COLO829 (cell line): ENCODE results near the gene GARRE1.

Experiments
- DNase-seq: peaks from one replicate; pipeline ENCODE4 v3.0.0; 2012; ENCODE audit warnings: low spot score

Gene GARRE1

DNA sequence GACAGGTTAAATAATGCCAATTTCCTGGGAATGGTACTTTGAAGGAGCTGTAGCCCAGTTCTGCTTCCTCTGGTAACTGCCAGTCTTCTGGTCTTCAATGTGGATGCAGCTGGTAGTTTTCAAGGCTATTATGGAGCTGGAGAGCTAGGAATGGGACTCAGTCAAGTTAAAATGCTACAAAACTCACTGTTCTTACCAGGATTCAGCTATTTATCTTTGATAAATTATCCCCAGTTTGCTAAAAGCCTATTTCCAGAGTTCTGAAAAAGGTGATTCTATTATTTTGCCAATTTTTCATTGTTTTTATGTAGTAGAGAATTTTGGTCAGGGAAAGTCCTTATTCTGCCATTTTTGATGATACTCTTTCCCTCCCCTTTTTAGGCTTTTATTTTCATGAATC, 40.7 kb downstream of the GARRE1 start:
- no peak for DNase-seq

DNA sequence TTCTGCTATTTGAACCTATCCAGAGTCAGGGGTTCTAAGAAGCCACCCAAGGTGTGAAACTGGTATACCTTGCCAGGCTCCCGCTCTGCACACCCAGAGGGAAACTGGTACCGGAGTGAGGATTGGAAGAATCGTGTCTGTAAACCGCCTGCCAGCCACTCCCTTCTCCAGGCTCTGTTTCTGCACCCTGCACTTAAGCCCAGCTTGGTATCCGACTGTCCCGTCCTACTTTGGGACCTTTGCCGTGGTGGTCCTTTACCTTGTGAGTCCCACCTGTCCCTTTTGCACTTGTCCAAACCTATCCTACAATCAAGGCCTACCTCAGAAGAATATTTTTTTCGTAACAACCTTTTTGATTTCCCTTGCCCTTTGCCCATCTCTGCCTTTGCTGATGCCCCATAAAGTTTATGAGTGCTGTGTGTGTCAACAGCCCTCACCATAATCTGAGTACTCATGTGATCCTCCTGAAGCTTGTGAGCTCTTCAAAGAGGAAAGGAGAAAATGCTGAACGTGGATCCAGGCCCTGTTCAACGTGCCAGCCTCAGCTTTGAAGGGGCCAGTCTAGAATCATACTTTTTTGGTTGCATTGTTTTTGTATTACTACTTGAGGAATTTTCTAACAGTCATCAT, 44.7 kb downstream of the GARRE1 start:
- no peak for DNase-seq

- no peak for DNase-seq
Measured at GRCh38 chr19:34299576-34299975, 45.2 kb downstream of the GARRE1 start.

GRCh38 chr19:34300380-34300779, 46.0 kb downstream of the GARRE1 start:
- DNase-seq, result no peak

DNA sequence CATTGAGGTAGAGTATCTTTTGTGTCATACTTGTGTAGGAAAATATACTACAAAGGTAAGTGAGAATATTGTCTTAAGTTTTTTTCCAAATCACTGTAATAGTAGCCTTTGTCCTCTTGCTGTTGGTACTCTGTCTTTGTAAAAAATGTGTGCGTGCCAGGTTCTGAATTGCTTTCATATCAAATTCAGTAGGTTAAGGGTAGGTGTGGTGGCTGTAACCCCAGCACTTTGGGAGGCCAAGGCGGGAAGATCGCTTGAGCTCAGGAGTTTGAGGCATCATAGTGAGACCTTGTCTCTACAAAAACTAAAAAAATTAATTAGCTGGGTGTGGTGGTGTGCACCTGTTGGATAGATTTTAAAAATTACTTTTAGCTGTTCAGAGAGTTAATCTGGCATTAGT, 46.6 kb downstream of the GARRE1 start:
- no peak for DNase-seq
